Transverse colon (tissue), 4 donors: ENCODE results near the gene IFNGR2. TPM values are rescaled to one million over a fixed set of nuclear protein-coding genes. Genes with fewer than 3 reads are reported as not detected.

Source experiments
- DNase-seq: peaks from one replicate; pipeline ENCODE4 v3.0.0-alpha.2; 2019
- H3K27ac ChIP-seq, 4 donors: fragments of 200-600 bp; sonication (generic); 2 replicates each; pipeline ENCODE4 v1.5.1; 2016 to 2018; ENCODE audit warnings: inconsistent platforms in 4 of 4
- H3K27me3 ChIP-seq: fragments of 200-600 bp; sonication (generic); 2 replicates; pipeline ENCODE4 v1.5.1; 2017; ENCODE audit warnings: inconsistent platforms
- H3K36me3 ChIP-seq, 4 donors: fragments of 200-600 bp; sonication (generic); 2 replicates each; pipeline ENCODE4 v1.5.1; 2017 to 2019; ENCODE audit warnings: inconsistent platforms in 4 of 4
- H3K4me1 ChIP-seq, 4 donors: fragments of 200-600 bp; sonication (generic); 2 replicates each; pipeline ENCODE4 v1.5.1; 2017 to 2020; ENCODE audit warnings: inconsistent platforms in 4 of 4
- H3K4me3 ChIP-seq, 4 donors: fragments of 200-600 bp; sonication (generic); 1 replicate in 1 of 4; 2 replicates in 3 of 4; pipeline versions ENCODE4 v1.5.1 to v1.6.1; 2017 to 2019; ENCODE audit warnings: inconsistent platforms in 4 of 4
- H3K9me3 ChIP-seq, 2 donors: fragments of 200-600 bp; sonication (generic); 2 replicates each; pipeline ENCODE4 v1.5.1; 2017 to 2019; ENCODE audit warnings: inconsistent platforms in 2 of 2
- CTCF ChIP-seq, 5 experiments: fragments of 200-600 bp in 3 of 5; fragments of 450-650 bp in 2 of 5; sonication (generic) in 3 of 5; IDR thresholded peaks; 1 replicate in 2 of 5; 2 replicates in 3 of 5; pipeline ENCODE4 v1.5.1; 2016 to 2017; ENCODE audit warnings: antibody characterized with exemption in 5 of 5, inconsistent platforms in 3 of 5, mild to moderate bottlenecking in 2 of 5, moderate library complexity in 1 of 5
- EP300 ChIP-seq: sonication (generic); formaldehyde crosslinking; IDR thresholded peaks from one replicate; pipeline ENCODE4 v1.6.1; 2017; ENCODE audit warnings: antibody characterized with exemption, low read depth
- POLR2A ChIP-seq: fragments of 450-650 bp; IDR thresholded peaks from one replicate; pipeline ENCODE4 v1.6.1; 2016; ENCODE audit warnings: antibody characterized with exemption, mild to moderate bottlenecking, moderate library complexity
- POLR2AphosphoS5 ChIP-seq, 3 donors: sonication (generic); formaldehyde crosslinking; IDR thresholded peaks; one replicate each; pipeline ENCODE4 v1.6.1; 2016; ENCODE audit warnings: antibody characterized with exemption in 3 of 3
- WGBS, 2 donors: methylation state at CpG; one replicate each; pipeline ENCODE4 v1.1.5; 2018; ENCODE audit warnings: low coverage in 1 of 2; 5-methylcytosine and 5-hydroxymethylcytosine counted together
- in situ Hi-C, 4 donors: fragments of 200-750 bp; cut with MboI; loops; one replicate each; pipeline versions ENCODE4 v1.15.0 to v1.15.1; 2017; ENCODE audit warnings: low sequenced_read_pairs in 3 of 4, low pct_ligation_motif_present in 1 of 4, low pct_unique_long_range_greater_than_20kb in 1 of 4
- intact Hi-C: fragments of 100-400 bp; cut with DNase I; formaldehyde crosslinking; loops from one replicate; pipeline ENCODE4 v1.15.1; 2023; ENCODE audit warnings: low total_unique reads
- total RNA-seq, 4 donors: library from RNA; depleted of rRNA; stranded (reverse); fragments of >200 nt; gene quantifications; one replicate each; pipeline ENCODE4 v1.1.0, GENCODE V29; 2016

The IFNGR2 gene
- total RNA-seq, 4 donors from 2014 or later = 40.8 to 131 (median 76.6) TPM

GRCh38 chr21:33392284-33392985, 10.8 kb upstream of the IFNGR2 start:
- intact Hi-C loops = no loop called here
- Histone ChIP-seq H3K36me3 (no peaks in the 10 kb centered on the region), H3K4me3 (no peak overlapping the region), H3K27ac (no peak overlapping the region), H3K4me1 (no peaks in the 10 kb centered on the region), H3K9me3 (no peaks in the 10 kb centered on the region), H3K27me3 (no peaks in the 10 kb centered on the region)
- no peak for DNase-seq
- in situ Hi-C loops = no loop called here
- TF ChIP-seq EP300 = no peak
- no peak for TF ChIP-seq CTCF (IDR thresholded peaks at IDR 0.05)
- no peak for TF ChIP-seq POLR2AphosphoS5 (IDR thresholded peaks at IDR 0.05)
- no peak for TF ChIP-seq POLR2A
- WGBS, 2 donors = 79 to 88% methylated on average over 6 to 11 of the region's 11 CpGs

GRCh38 chr21:33393348-33393747, 9.9 kb upstream of the IFNGR2 start:
- in situ Hi-C loops = no loop called here
- whole genome bisulfite sequencing, 2 donors = 74% methylated on average over 5 of the region's 5 CpGs; no CpG with 5 or more reads in 1 of the 2 donors
- no peak for TF ChIP-seq EP300
- TF ChIP-seq POLR2A = no peak
- TF ChIP-seq CTCF (IDR thresholded peaks at IDR 0.05) = no peak
- no peak for TF ChIP-seq POLR2AphosphoS5 (IDR thresholded peaks at IDR 0.05)
- no peaks in the 10 kb centered on the region for H3K4me1 ChIP-seq
- H3K36me3 ChIP-seq = no peaks in the 10 kb centered on the region
- no peak for DNase-seq
- H3K27ac ChIP-seq = no peak overlapping the region
- no peaks in the 10 kb centered on the region for H3K9me3 ChIP-seq
- intact Hi-C loops = no loop called here
- no peak overlapping the region for H3K4me3 ChIP-seq
- H3K27me3 ChIP-seq = no peaks in the 10 kb centered on the region

GRCh38 chr21:33394260-33394659, 9.0 kb upstream of the IFNGR2 start:
- Histone ChIP-seq H3K27ac (no peak overlapping the region), H3K4me1 (no peaks in the 10 kb centered on the region), H3K9me3 (no peaks in the 10 kb centered on the region), H3K36me3 (no peaks in the 10 kb centered on the region), H3K27me3 (no peaks in the 10 kb centered on the region), H3K4me3 (no peak overlapping the region)
- intact Hi-C loops (no loop called here), in situ Hi-C loops (no loop called here)
- peak; percentile 36 for DNase-seq
- no peak for TF ChIP-seq EP300
- no peak for TF ChIP-seq POLR2A
- WGBS, 2 donors = 50 to 70% methylated on average over 3 to 8 of the region's 8 CpGs

- H3K4me1 ChIP-seq = no peaks in the 10 kb centered on the region
- 82 to 83% methylated on average over 1 to 6 of the region's 6 CpGs for WGBS, 2 donors
- TF ChIP-seq POLR2A (no peak), EP300 (no peak), CTCF (IDR thresholded peaks at IDR 0.05) (no peak), POLR2AphosphoS5 (IDR thresholded peaks at IDR 0.05) (no peak)
- H3K36me3 ChIP-seq = no peaks in the 10 kb centered on the region
- H3K27me3 ChIP-seq = no peaks in the 10 kb centered on the region
- H3K4me3 ChIP-seq = no peak overlapping the region
- intact Hi-C loops (no loop called here), in situ Hi-C loops (no loop called here)
- H3K27ac ChIP-seq = no peak overlapping the region
- DNase-seq = no peak
- no peaks in the 10 kb centered on the region for H3K9me3 ChIP-seq
Observed at GRCh38 chr21:33395891-33396331, 7.3 kb upstream of the IFNGR2 start.
